Measurements from ENCODE around the gene ENOX1.

GRCh38 chr13:43561081-43561480 is 225.7 kb downstream of the ENOX1 start:
- TF ChIP-seq REST (IDR thresholded peaks at IDR 0.05; ENCODE audit: insufficient read depth in 1 of 2, low read depth in 2 of 2, low read length in 2 of 2) (no peak), POLR2AphosphoS5 (IDR thresholded peaks at IDR 0.05; ENCODE audit: low read depth, low read length) (no peak), TAF1 (IDR thresholded peaks at IDR 0.05; ENCODE audit: borderline replicate concordance, insufficient read depth, low read length) (no peak), SIN3A (IDR thresholded peaks at IDR 0.05; ENCODE audit: borderline replicate concordance, insufficient read depth, low read length) (no peak)

Data from PFSK-1 (cell line).